Measurements from ENCODE around the gene DIP2B.
"Not testable (repeated sequence)": the region's sequence is repeated elsewhere in the genome, so short reads cannot be mapped to it uniquely, and the experiment has no call there.

Gene DIP2B

GRCh38 chr12:50739611-50740010 lies 234.8 kb downstream of the DIP2B start:
- DNase-seq = no peak

DNA sequence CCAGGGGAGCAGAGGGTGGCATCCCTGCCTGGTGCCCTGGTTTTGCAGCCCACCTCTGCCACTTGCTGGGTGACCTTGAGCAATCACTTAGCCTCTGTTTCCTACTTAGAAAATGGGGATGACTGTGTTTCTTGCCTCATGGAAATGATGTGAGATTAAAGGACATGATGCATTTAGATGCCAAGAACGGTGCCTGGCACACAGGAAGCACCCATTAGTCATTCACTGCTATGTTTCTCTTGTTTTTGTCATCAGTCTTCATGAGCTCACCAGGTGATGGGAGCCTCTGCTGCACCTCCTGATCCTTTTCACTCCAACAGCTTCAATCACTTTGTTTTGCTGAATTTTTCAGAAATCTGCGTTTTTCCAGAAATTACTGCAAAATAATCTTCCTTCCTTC lies 235.5 kb downstream of the DIP2B start:
- no peak for DNase-seq

DNA sequence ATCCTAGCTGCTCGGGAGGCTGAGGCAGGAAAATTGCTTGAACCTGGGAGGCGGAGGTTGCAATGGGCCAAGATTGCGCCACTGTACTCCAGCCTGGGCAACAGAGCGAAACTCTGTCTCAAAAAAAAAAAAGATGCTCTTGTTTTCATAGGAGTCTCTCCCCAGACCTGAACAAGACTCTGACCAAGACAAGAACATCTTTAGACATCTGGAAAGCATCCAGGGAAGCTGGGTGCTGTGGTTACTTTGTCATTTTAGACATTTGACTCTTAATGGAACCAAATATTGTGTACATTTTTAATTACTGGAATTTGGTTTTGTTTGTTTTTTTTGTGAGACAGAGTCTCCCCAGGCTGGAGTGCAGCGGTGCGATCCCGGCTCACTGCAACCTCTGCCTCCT lies 238.0 kb downstream of the DIP2B start:
- no peak for DNase-seq

GRCh38 chr12:50745861-50746260 lies 241.1 kb downstream of the DIP2B start:
- DNase-seq = peak; percentile 48 to 73

GRCh38 chr12:50746431-50746830 lies 241.6 kb downstream of the DIP2B start:
- no peak for DNase-seq

- DNase-seq = no peak
These were observed 243.0 kb downstream of the DIP2B start for GRCh38 chr12:50747817-50748216.

DNA sequence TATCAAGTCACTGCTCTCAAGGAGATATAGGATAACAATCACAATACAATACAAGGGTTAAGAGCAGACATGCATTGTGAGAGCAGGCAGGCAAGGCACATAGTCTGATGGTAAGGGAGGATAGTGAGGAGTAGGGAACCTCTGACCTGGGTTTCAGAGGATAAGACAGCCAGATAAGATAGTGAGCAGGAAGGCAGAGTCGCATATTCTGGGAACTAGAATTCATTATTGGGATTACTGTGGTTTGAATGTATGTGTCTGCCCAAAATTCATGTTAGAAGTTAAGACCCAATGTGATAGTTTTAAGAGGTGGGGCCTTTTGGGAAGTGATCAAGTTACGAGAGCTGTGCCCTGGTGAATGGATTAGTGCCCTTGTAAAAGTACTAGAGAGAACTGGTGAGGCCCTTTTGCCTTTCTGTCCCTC lies 244.7 kb downstream of the DIP2B start:
- no peak for DNase-seq

DNA sequence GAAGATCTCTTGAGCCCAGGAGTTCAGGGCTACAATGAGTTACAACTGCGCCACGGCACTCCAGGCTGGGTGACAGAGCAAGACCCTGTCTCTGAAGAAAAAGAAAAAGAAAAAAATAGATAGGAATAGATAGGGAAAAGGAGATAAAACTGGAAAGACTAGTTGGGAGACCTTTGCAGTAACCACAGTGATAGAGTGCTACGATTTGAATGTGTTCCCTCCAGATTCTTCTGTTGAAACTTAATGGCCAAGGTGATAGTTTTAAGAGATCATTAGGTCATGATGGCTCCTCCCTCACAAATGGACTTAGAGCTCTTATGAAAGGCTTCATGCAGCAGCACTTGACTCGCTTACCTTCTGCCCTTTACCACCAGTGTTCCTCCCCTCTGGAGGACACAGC lies 245.6 kb downstream of the DIP2B start:
- no peak for DNase-seq

GRCh38 chr12:50751948-50752721 lies 247.3 kb downstream of the DIP2B start:
- DNase-seq = no peak

DNA sequence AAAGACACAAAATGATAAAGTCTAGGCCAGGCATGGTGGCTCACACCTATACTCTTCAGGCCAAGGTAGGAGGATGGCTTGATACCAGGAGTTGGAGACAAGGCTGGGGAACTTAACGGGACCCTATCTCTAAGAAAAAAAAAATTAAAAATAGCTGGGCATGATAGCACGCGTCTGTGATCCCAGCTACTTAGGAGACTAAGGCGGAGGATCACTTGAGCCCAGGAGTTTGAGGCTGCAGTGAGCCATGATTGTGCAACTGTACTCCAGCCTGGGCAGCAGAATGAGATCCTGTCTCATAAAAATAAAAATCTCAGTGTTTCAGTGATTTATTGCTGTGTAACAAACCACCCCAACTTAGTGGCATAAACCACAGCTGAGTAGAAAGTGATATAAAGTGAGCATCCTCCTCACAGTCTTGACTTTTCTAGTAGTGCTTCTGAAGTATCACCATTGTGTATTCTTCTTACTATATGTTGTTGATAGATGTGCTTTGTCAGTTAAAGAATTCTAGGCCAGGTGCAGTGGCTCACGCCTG lies 248.5 kb downstream of the DIP2B start:
- DNase-seq = no peak

- peak; percentile 82 to 91 for DNase-seq
These were observed 259.0 kb downstream of the DIP2B start, which contains the start of gene ATF1 for GRCh38 chr12:50763639-50764285. Gene ATF1, plus strand, starts transcription at chr12:50764101. Its CDS starts 16,045 bp downstream, at chr12:50780146.

- peak; percentile 67 to 71 for DNase-seq
These were observed 259.7 kb downstream of the DIP2B start for GRCh38 chr12:50764286-50765094.

DNA sequence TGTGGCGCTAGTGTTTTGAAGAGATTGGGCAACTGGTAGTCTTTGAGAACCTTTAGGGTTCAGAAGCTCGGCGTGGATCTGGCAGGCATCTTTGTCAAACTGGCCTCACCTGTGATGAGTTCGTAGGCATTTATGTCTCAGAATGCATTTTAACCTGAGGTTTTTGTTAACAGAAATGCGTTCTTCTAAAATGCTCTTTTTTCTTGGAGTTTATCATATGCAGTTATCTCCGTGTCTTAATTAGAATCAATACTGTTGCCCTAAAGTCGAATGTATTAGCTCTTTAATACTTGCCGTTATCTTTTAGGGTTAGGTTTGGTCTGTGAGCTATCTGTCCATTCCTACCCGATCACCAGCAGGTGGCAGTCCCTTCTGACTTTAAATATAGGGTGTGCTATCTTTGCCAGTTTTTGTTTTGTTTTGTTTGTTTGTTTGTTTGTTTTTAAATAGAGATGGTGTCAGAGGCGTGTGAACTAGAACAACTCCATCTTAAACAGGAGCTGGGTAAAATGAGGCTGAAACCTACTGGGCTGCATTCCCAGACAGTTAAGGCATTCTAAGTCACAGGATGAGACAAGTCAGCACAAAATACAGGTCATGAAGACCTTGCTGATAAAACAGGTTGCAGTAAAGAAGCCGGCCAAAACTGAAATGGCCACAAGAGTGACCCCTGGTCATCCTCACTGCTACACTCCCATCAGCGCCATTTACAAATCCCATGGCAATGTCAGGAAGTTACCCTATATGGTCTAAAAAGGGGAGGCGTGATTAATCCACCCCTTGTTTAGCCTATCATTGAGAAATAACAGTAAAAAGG lies 260.5 kb downstream of the DIP2B start:
- DNase-seq = peak; percentile 73 to 74

GRCh38 chr12:50768391-50768790 lies 263.6 kb downstream of the DIP2B start:
- no peak for DNase-seq

GRCh38 chr12:50768813-50769212 lies 264.0 kb downstream of the DIP2B start:
- not testable (repeated sequence) for DNase-seq

- no peak for DNase-seq
These were observed 266.6 kb downstream of the DIP2B start for GRCh38 chr12:50771409-50771808.

DNA sequence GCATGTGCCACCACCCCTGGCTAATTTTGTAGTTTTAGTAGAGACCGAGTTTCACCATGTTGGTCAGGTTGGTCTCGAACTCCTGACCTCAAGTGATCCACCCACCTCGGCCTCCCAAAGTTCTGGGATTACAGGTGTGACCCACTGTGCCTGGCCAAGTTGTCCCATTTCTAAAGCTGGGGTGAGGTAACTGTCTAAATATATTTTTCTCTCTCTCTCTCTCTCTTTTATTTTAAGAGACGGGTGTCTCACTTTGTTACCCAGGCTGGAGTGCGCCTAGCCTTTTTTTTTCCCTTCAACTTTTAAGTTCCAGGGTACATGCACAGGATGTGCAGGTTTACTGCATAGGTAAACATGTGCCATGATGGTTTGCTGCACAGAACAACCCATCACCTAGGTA lies 267.7 kb downstream of the DIP2B start:
- no peak for DNase-seq

- no peak for DNase-seq
These were observed 268.1 kb downstream of the DIP2B start for GRCh38 chr12:50772877-50773276.

DNA sequence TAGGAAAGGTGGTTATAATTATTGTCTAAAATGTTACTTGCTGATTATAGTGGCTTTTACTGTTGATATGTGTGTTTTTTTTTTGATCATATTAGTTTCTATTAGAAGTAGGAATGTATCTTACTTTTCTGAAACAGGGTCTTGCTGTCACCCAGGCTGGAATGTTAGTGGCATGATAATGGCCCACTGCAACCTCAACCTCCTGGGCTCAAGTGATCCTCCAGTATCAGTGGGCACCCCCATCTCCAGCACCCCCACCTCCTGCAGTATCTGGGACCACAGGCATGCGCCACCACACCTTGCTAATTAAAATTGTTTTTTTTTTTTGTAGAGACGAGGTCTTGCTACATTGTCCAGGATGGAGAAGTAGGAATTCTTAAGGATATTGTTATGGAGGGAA lies 270.5 kb downstream of the DIP2B start:
- DNase-seq = no peak

GRCh38 chr12:50776749-50777728 lies 272.3 kb downstream of the DIP2B start:
- DNase-seq = no peak
